Measurements from ENCODE around the gene MGMT.

DNA sequence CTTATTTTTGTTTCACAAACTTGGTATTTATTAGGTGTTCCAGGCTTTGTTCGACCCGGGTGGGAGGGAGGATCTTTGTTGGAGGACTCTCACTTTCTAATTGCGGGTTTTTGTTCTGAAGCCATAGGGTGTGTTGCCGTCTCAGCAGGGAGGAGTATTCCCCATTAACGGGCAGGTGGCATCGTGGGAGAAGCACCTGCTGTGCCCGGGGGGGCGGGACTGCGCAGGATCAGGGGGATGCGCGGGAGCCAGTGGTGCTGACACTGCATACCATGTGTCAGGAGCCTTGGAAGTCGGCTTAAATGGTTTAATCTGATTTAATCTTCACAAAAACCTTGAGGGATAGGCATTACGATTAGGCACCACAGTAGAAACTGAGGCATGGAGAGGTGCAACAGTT is 113.0 kb downstream of the MGMT start:
- TF ChIP-seq RCOR1 (IDR thresholded peaks at IDR 0.05; ENCODE audit: borderline replicate concordance in 1 of 2, low read depth in 2 of 2, low read length in 2 of 2), result no peak
- TF ChIP-seq, protein P1, sequence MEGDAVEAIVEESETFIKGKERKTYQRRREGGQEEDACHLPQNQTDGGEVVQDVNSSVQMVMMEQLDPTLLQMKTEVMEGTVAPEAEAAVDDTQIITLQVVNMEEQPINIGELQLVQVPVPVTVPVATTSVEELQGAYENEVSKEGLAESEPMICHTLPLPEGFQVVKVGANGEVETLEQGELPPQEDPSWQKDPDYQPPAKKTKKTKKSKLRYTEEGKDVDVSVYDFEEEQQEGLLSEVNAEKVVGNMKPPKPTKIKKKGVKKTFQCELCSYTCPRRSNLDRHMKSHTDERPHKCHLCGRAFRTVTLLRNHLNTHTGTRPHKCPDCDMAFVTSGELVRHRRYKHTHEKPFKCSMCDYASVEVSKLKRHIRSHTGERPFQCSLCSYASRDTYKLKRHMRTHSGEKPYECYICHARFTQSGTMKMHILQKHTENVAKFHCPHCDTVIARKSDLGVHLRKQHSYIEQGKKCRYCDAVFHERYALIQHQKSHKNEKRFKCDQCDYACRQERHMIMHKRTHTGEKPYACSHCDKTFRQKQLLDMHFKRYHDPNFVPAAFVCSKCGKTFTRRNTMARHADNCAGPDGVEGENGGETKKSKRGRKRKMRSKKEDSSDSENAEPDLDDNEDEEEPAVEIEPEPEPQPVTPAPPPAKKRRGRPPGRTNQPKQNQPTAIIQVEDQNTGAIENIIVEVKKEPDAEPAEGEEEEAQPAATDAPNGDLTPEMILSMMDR (IDR thresholded peaks at IDR 0.05 in 2 of 3, conservative IDR thresholded peaks at IDR 0.05 in 1 of 3; ENCODE audit: insufficient read depth in 2 of 3, low read depth in 1 of 3, low read length in 3 of 3), result no peak
- TF ChIP-seq CREM (IDR thresholded peaks at IDR 0.05; ENCODE audit: low read depth), result no peak
- TF ChIP-seq IRF2 (CRISPR knock-in tag; IDR thresholded peaks at IDR 0.05), result no peak
- TF ChIP-seq WHSC1 (IDR thresholded peaks at IDR 0.05; ENCODE audit: low read length), result no peak
- no peak for TF ChIP-seq EZH2 (IDR thresholded peaks at IDR 0.05; ENCODE audit: borderline replicate concordance, low read depth, low read length)

Measured in K562 (cell line).